HT-29 (cell line): ENCODE data around the gene GSC. TPM values are rescaled to one million over a fixed set of nuclear protein-coding genes. Genes with fewer than 3 reads are reported as not detected.
"Not testable (repeated sequence)": the region's sequence is repeated elsewhere in the genome, so short reads cannot be mapped to it uniquely, and the experiment has no call there.

Experiments
- DNase-seq: peaks from one replicate; pipeline ENCODE4 v3.0.0-alpha.2; 2015; ENCODE audit warnings: low spot score
- total RNA-seq: library from RNA; depleted of rRNA; stranded (reverse); fragments of >200 nt; shearing (Covaris generic); gene quantifications from 2 replicates; pipeline ENCODE4 v1.2.3, GENCODE V29; 2014; rRNA removed

The GSC gene
- not detected in 2 replicates for total RNA-seq

GRCh38 chr14:94769391-94770250 is at the start of gene GSC:
Gene GSC (minus strand): TSS chr14:94770113. CDS start chr14:94770015, 98 bp downstream.
- no peak for DNase-seq

- no peak for DNase-seq
Observed at GRCh38 chr14:94819531-94819930, 49.6 kb upstream of the GSC start.

GRCh38 chr14:94816113-94816512 is 46.2 kb upstream of the GSC start:
- peak; percentile 6 for DNase-seq

GRCh38 chr14:94805680-94806288 is 35.9 kb upstream of the GSC start:
- no peak for DNase-seq

GRCh38 chr14:94801225-94801624 is 31.3 kb upstream of the GSC start:
- DNase-seq, result no peak

- not testable (repeated sequence) for DNase-seq
Observed at GRCh38 chr14:94800764-94801163, 30.9 kb upstream of the GSC start.

GRCh38 chr14:94797887-94798286 is 28.0 kb upstream of the GSC start:
- no peak for DNase-seq

GRCh38 chr14:94796278-94796677 is 26.4 kb upstream of the GSC start:
- DNase-seq, result no peak

- no peak for DNase-seq
Observed at GRCh38 chr14:94795372-94795771, 25.5 kb upstream of the GSC start.

- no peak for DNase-seq
Observed at GRCh38 chr14:94793901-94794300, 24.0 kb upstream of the GSC start.

- DNase-seq, result no peak
Observed at GRCh38 chr14:94787655-94788054, 17.7 kb upstream of the GSC start.

- DNase-seq, result no peak
Observed at GRCh38 chr14:94787092-94787491, 17.2 kb upstream of the GSC start.

- no peak for DNase-seq
Observed at GRCh38 chr14:94780536-94781399, 10.9 kb upstream of the GSC start.

- no peak for DNase-seq
Observed at GRCh38 chr14:94779713-94780112, 9.8 kb upstream of the GSC start.

- DNase-seq, result no peak
Observed at GRCh38 chr14:94775871-94776210, 5.9 kb upstream of the GSC start.

GRCh38 chr14:94775091-94775870 is 5.4 kb upstream of the GSC start:
- DNase-seq, result no peak

GRCh38 chr14:94774344-94775090 is 4.6 kb upstream of the GSC start:
- DNase-seq, result no peak

GRCh38 chr14:94773655-94774343 is 3.9 kb upstream of the GSC start:
- no peak for DNase-seq

GRCh38 chr14:94773061-94773648 is 3.2 kb upstream of the GSC start:
- DNase-seq, result no peak

GRCh38 chr14:94772548-94772947 is 2.6 kb upstream of the GSC start:
- no peak for DNase-seq
